GM23338 (cell line): ENCODE measurements around the gene MLC1. TPM values are rescaled to one million over a fixed set of nuclear protein-coding genes. Genes with fewer than 3 reads are reported as not detected.

Source experiments
- ATAC-seq: fragments of 200-7000 bp; cut with Tn5 transposase; 3 replicates; pipeline ENCODE4 v1.9.1; 2020
- DNase-seq: peaks from one replicate; pipeline ENCODE4 v3.0.0-alpha.2; 2015; ENCODE audit warnings: low spot score
- H2AFZ ChIP-seq: fragments of 200-600 bp; sonication (generic); 2 replicates; pipeline ENCODE4 v1.8.0; 2016; ENCODE audit warnings: antibody characterized with exemption, mild to moderate bottlenecking, moderate library complexity
- H3F3A ChIP-seq: fragments of 200-600 bp; sonication (generic); replicated peaks from 2 replicates; pipeline ENCODE4 v1.8.0; 2017; ENCODE audit warnings: antibody characterized with exemption, mixed run types, low read depth
- H3K27ac ChIP-seq: fragments of 200-600 bp; sonication (generic); 2 replicates; pipeline ENCODE4 v1.6.1; 2016; ENCODE audit warnings: low read depth
- H3K27me3 ChIP-seq: fragments of 200-600 bp; sonication (generic); 2 replicates; pipeline ENCODE4 v1.8.0; 2016; ENCODE audit warnings: mild to moderate bottlenecking, mixed run types, moderate library complexity; ENCODE audit not compliant: insufficient read depth
- H3K36me3 ChIP-seq: fragments of 200-600 bp; sonication (generic); 2 replicates; pipeline ENCODE4 v1.8.0; 2016; ENCODE audit warnings: mild to moderate bottlenecking; ENCODE audit not compliant: insufficient read depth
- H3K4me1 ChIP-seq: fragments of 200-600 bp; sonication (generic); 2 replicates; pipeline ENCODE4 v1.8.0; 2016; ENCODE audit warnings: mild to moderate bottlenecking, moderate library complexity; ENCODE audit not compliant: insufficient read depth
- H3K4me2 ChIP-seq: fragments of 200-600 bp; sonication (generic); 2 replicates; pipeline ENCODE4 v1.7.1; 2017; ENCODE audit warnings: mixed run types
- H3K4me3 ChIP-seq: fragments of 200-600 bp; sonication (generic); 2 replicates; pipeline ENCODE4 v1.6.1; 2016; ENCODE audit warnings: mixed run types
- H3K79me2 ChIP-seq: fragments of 200-600 bp; sonication (generic); replicated peaks from 2 replicates; pipeline ENCODE4 v1.8.0; 2017; ENCODE audit warnings: mild to moderate bottlenecking; ENCODE audit not compliant: insufficient read depth
- H3K9me2 ChIP-seq: fragments of 200-600 bp; sonication (generic); 2 replicates; pipeline ENCODE4 v1.8.0; 2017; ENCODE audit not compliant: insufficient read depth
- H4K20me1 ChIP-seq: fragments of 200-600 bp; sonication (generic); replicated peaks from 2 replicates; pipeline ENCODE4 v1.8.0; 2017; ENCODE audit warnings: mild to moderate bottlenecking; ENCODE audit not compliant: insufficient read depth
- H3K27ac Mint-ChIP-seq: 2 replicates; pipeline ENCODE4 v1.8.0; 2020; ENCODE audit warnings: inconsistent platforms, mild to moderate bottlenecking, moderate library complexity, mixed read lengths
- H3K27me3 Mint-ChIP-seq: 3 replicates; pipeline ENCODE4 v1.8.0; 2022; ENCODE audit warnings: low read depth, mild to moderate bottlenecking, moderate library complexity, mixed read lengths, inconsistent platforms; ENCODE audit not compliant: insufficient read depth, poor library complexity
- H3K36me3 Mint-ChIP-seq: 3 replicates; pipeline ENCODE4 v1.8.0; 2021; ENCODE audit warnings: low read depth, mild to moderate bottlenecking, inconsistent platforms, moderate library complexity, mixed read lengths
- H3K4me1 Mint-ChIP-seq: 3 replicates; pipeline ENCODE4 v1.8.0; 2020; ENCODE audit warnings: mild to moderate bottlenecking, inconsistent platforms, mixed read lengths
- H3K4me3 Mint-ChIP-seq: 3 replicates; pipeline ENCODE4 v1.8.0; 2021; ENCODE audit warnings: moderate library complexity, mild to moderate bottlenecking, inconsistent platforms, mixed read lengths
- H3K9me3 Mint-ChIP-seq: 3 replicates; pipeline ENCODE4 v1.8.0; 2020; ENCODE audit warnings: moderate library complexity, mild to moderate bottlenecking, inconsistent platforms, mixed read lengths
- CREB1 ChIP-seq: fragments of 250-450 bp; sonication (Bioruptor Pico); IDR thresholded peaks from 2 replicates; pipeline ENCODE4 v1.5.0; 2020; ENCODE audit warnings: low read depth, mild to moderate bottlenecking, moderate library complexity
- CTCF ChIP-seq, 2 experiments: fragments of 200-600 bp in 1 of 2; sonication (generic) in 1 of 2; conservative IDR thresholded peaks; 2 replicates each; pipeline versions ENCODE4 v1.5.1 to v1.6.1; 2016 to 2017; ENCODE audit warnings: antibody characterized with exemption in 2 of 2, low read depth in 2 of 2, mild to moderate bottlenecking in 2 of 2, moderate library complexity in 1 of 2
- ETS1 ChIP-seq: IDR thresholded peaks from 2 replicates; pipeline ENCODE4 v1.6.1; 2016; ENCODE audit warnings: antibody characterized with exemption
- EZH2 ChIP-seq: fragments of 200-600 bp; sonication (generic); IDR thresholded peaks from one replicate; pipeline ENCODE4 v1.8.0; 2017; ENCODE audit warnings: antibody characterized with exemption, mild to moderate bottlenecking, low read depth; ENCODE audit not compliant: unreplicated experiment
- EZH2phosphoT487 ChIP-seq: fragments of 200-600 bp; sonication (generic); IDR thresholded peaks from one replicate; pipeline ENCODE4 v1.8.1; 2018; ENCODE audit warnings: antibody characterized with exemption; ENCODE audit not compliant: unreplicated experiment
- JUNB ChIP-seq: IDR thresholded peaks from one replicate; pipeline ENCODE4 v1.6.1; 2016; ENCODE audit warnings: antibody characterized with exemption; ENCODE audit not compliant: unreplicated experiment
- NANOG ChIP-seq: IDR thresholded peaks from 2 replicates; pipeline ENCODE4 v1.6.1; 2016; ENCODE audit warnings: antibody characterized with exemption, borderline replicate concordance
- POLR2AphosphoS5 ChIP-seq: IDR thresholded peaks from 2 replicates; pipeline ENCODE4 v1.6.1; 2016; ENCODE audit warnings: antibody characterized with exemption, low read depth
- STAT1 ChIP-seq: IDR thresholded peaks from one replicate; pipeline ENCODE4 v1.6.1; 2016; ENCODE audit warnings: antibody characterized with exemption; ENCODE audit not compliant: unreplicated experiment
- ZNF114 ChIP-seq: fragments of 250-450 bp; sonication (Bioruptor Pico); IDR thresholded peaks from 2 replicates; pipeline ENCODE4 v1.5.0; 2020; ENCODE audit warnings: mild to moderate bottlenecking, moderate library complexity
- ZNF331 ChIP-seq: fragments of 250-450 bp; sonication (Bioruptor Pico); IDR thresholded peaks from 2 replicates; pipeline ENCODE4 v1.5.0; 2020; ENCODE audit warnings: low read depth, mild to moderate bottlenecking, moderate library complexity
- ZNF462 ChIP-seq: fragments of 250-450 bp; sonication (Bioruptor Pico); IDR thresholded peaks from 2 replicates; pipeline ENCODE4 v1.5.0; 2020; ENCODE audit warnings: mild to moderate bottlenecking, moderate library complexity
- polyA plus RNA-seq: library from polyadenylated mRNA; unstranded; fragments of >200 nt; fragmentation: Nextera tagmentation; extraction: Ambion mirVana; gene quantifications from 2 replicates; pipeline ENCODE4 v1.2.1, GENCODE V29; 2016
- total RNA-seq: library from RNA; depleted of rRNA; stranded (reverse); fragments of >200 nt; shearing (Covaris generic); gene quantifications from 2 replicates; pipeline ENCODE4 v1.2.3, GENCODE V29; 2014
- TF ChIP-seq, protein P1 (sequence below): IDR thresholded peaks from one replicate; pipeline ENCODE4 v1.6.1; 2018; ENCODE audit warnings: antibody characterized with exemption; ENCODE audit not compliant: unreplicated experiment

Gene MLC1
- total and polyA plus RNA-seq, 2 experiments from 2014 or later, result not detected

GRCh38 chr22:50061824-50062355 lies 23.3 kb downstream of the MLC1 start:
- Mint-ChIP-seq H3K4me3 (no peak overlapping the region), H3K27ac (no peak overlapping the region)
- peaks cover 17% of the 10 kb centered on the region for H3K27me3 ChIP-seq

More at GRCh38 chr22:50061824-50062355, 23.3 kb downstream of the MLC1 start:
- peaks cover 15% of the 10 kb centered on the region for H3K27me3 Mint-ChIP-seq
- Histone ChIP-seq H3K27ac (no peak overlapping the region), H3K4me2 (no peak overlapping the region), H3K79me2 (no peaks in the 10 kb centered on the region), H3K4me1 (peaks cover 5% of the 10 kb centered on the region), H3F3A (0 out of 2 replicates have a peak, but pooled peaks cover 3% of the 10 kb centered on the region), H2AFZ (no peak overlapping the region), H3K36me3 (no peaks in the 10 kb centered on the region), H3K4me3 (no peak overlapping the region), H4K20me1 (no peaks in the 10 kb centered on the region), H3K9me2 (no peaks in the 10 kb centered on the region)
- ATAC-seq, result no peak
- H3K9me3 Mint-ChIP-seq, result no peaks in the 10 kb centered on the region
- peaks cover 11% of the 10 kb centered on the region for H3K4me1 Mint-ChIP-seq
- DNase-seq, result no peak
- no peaks in the 10 kb centered on the region for H3K36me3 Mint-ChIP-seq
- TF ChIP-seq JUNB, result no peak
- TF ChIP-seq CTCF (conservative IDR thresholded peaks at IDR 0.05; ENCODE audit: low read depth in 2 of 2), result no peak
- no peak for TF ChIP-seq ZNF114 (CRISPR knock-in tag)
- TF ChIP-seq ZNF331, result no peak
- no peak for TF ChIP-seq POLR2AphosphoS5
- TF ChIP-seq STAT1, result no peak
- no peak for TF ChIP-seq ZNF462 (CRISPR knock-in tag)
- no peak for TF ChIP-seq CREB1 (CRISPR knock-in tag)
- TF ChIP-seq ETS1, result no peak
- no peak for TF ChIP-seq EZH2
- TF ChIP-seq, protein P1, sequence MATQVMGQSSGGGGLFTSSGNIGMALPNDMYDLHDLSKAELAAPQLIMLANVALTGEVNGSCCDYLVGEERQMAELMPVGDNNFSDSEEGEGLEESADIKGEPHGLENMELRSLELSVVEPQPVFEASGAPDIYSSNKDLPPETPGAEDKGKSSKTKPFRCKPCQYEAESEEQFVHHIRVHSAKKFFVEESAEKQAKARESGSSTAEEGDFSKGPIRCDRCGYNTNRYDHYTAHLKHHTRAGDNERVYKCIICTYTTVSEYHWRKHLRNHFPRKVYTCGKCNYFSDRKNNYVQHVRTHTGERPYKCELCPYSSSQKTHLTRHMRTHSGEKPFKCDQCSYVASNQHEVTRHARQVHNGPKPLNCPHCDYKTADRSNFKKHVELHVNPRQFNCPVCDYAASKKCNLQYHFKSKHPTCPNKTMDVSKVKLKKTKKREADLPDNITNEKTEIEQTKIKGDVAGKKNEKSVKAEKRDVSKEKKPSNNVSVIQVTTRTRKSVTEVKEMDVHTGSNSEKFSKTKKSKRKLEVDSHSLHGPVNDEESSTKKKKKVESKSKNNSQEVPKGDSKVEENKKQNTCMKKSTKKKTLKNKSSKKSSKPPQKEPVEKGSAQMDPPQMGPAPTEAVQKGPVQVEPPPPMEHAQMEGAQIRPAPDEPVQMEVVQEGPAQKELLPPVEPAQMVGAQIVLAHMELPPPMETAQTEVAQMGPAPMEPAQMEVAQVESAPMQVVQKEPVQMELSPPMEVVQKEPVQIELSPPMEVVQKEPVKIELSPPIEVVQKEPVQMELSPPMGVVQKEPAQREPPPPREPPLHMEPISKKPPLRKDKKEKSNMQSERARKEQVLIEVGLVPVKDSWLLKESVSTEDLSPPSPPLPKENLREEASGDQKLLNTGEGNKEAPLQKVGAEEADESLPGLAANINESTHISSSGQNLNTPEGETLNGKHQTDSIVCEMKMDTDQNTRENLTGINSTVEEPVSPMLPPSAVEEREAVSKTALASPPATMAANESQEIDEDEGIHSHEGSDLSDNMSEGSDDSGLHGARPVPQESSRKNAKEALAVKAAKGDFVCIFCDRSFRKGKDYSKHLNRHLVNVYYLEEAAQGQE, result no peak
- no peak for TF ChIP-seq EZH2phosphoT487
- TF ChIP-seq NANOG, result no peak
